Stimulated activated CD8-positive, alpha-beta memory T cell treated with anti-CD3 and anti-CD28 coated beads, Interleukin-7, amount 100 ng/mL, for 1 hour (primary cell): ENCODE data around the gene MTOR.

ENCODE experiments used
- DNase-seq, 2 donors: peaks; one replicate each; pipeline ENCODE4 v3.0.0-alpha.2; 2020; ENCODE audit warnings: low read depth in 2 of 2

MTOR gene

DNA sequence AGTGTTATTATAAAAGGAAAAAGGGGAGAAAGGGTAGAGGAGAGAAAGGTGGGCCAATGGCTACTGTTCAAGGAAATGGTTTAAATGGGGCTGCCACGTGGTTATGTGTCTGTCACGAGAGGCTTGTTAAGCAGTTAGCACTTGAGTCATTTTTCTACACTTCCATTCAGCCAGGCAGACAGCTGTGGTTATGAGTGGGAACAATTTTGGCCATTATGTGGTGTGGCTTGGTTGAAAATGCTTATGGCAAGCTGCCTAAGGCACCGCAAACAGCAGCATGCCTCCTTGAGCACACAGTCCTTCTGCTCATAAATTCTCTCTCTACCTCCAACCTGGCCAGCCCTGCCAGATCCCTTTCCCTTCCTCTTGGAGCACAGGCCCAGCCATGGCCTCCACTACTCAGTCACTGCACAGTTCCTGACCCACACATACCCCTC lies 199.4 kb downstream of the MTOR start:
- DNase-seq: peak in 1 of 2 donors; percentile 9

DNA sequence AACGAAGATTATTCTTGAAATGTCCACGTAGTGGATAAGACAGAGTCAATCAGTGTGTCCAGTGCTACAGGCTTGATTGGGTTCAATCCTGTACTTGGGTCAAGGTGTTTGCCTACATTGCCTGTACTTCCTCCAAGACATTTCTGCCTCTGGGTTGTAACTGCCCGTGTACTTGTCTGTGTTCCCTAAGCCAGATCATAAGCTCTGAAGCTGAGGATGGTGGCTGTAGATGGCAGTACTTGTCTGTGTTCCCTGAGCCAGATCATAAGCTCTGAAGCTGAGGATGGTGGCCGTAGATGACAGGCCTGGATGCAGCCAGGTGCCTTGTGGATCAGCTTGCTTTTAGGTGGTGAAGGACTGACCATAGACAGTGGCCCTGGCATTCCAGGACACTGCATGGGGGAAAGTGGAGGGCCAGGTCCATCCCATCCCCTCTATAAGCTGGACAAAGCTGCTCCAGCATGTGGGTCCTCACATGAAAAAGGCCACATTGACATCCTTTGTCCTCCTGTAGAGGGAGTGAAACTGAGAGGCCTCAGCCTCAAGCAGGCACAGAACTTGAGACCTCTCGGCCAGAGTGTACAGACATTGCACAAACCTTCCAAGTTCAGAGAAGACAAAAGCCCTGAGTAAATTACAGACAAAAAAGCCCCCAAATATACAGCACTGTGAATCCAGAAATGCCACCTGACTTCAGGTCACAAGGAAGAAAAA lies 200.5 kb downstream of the MTOR start:
- no peak for DNase-seq

DNA sequence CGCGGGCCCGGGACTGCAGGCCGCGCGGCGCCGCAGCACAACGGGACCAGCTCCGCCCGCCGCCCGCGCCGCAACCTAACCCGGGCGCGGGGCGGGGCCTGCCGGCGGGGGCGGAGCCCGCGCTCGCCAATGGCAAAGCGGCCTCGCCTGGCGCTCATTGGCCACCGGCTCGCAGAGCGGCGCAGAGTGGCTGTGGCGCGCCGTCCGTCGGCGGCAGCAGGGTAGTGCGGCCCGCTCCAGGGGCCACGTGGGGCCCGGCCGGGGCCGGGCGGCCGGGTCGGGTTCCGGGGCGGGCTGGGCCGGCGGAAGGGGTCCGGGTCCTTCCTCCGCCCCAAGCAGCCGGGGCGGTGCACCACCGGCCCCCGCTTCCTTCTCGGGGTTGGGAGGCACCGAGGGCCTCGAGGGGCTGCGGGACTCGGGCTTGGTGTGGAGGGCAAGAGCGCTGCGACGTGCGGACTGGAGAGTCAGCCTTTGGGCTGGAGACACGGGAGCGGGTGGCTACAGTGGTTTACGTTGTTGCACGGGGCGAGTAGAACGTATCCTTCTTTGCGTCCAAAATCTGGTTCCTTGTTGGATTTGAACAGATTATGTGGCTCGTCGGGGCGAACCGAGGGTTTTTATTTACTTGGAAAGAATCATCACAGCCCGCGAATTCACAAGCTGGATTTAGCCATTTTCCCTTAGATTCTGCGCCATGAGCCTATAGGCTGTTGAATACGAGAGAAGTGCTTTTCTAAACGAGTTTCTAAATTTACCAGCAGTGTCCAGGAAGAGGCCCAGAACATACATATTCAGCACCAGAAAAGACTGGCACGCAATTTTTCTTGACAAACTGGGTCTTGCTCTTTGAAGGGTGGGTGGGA lies 202.2 kb downstream of the MTOR start, which contains the start of gene SRM:
Gene SRM, minus strand, starts transcription at position 51 of the 863 bp plus-strand sequence. CDS start 75 bp downstream, outside the sequence.
- peak; percentile 74 to 77 for DNase-seq

DNA sequence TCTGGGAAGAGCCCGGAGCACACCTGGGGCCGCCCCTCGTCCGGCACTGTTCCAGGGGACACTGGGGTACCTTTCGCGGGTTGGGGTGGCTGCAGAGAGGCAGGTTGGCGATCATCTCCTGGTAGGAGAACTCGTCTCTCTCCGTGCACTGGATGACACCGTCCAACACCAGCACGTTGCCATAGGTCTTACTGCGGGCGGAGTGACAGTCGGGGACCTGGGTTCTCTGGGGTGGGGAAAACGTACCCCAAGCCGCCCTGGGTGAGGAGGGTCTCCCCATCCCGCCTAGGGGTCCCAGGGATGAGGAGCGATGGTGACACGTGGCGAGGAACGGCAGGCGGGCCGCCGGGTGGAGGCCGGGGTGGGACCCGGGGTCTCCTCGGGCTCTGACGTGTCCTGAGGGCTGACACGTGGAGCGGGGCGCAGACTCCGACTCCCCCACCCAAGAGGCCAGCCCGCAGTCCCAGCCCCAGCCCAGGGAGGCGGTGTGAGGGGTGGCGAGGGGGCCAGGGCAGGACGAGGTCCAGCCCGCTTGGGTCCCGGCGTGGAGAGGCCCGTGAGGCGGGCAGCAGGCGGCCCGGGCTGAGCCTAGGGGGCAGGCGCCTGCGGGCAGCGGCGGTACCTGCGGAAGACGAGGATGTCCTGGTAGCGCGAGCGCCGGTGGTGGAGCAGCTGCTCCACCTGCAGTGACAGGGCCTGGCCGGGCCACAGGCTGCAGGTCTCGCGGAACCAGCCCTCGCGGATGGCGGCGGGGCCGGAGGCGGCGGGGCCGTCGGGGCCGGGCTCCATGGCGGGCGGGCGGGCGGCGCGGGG lies 203.0 kb downstream of the MTOR start:
- no peak for DNase-seq

DNA sequence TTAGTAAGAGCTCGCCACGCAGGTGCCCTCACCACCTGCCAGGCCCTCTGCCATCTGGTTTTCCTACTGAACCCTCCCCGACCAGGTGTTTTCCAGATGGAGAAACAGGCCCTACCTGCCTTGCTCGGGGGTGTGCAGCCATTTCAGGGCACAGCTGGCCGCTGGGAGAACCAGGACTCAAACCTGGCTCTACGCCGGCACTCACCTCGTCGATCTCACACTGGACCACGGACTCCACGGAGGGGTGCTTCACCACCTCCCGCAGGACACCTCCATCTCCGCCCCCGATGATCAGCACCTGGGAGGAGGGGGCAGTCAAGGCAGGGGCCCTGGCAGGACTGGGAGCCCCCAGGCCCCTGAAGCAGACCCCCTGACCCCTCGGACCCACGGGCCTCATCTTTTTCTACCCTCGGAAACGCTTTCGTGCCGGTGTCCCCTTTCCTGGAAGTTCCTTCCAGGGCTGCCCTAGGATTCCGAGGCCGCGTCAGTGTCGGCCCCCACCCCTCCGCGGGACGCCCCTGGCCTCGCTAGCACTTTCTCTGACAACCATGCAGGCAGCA lies 203.7 kb downstream of the MTOR start:
- DNase-seq: no peak

DNA sequence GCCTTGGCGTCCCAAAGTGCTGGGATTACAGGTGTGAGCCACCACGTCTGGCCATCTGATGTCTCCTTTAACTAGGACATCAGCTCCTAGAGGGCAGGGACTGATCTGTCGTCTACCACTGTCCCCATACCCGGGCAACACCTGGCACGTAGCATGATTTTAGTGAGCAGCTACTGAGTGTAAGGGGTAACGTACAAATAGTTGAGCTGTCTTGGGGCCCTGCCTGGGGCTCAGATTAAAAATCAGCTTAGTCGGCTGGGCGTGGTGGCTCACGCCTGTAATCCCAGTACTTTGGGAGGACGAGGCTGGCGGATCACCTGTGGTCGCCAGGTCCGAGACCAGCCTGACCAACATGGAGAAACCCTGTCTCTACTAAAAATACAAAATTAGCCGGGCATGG lies 204.3 kb downstream of the MTOR start:
- DNase-seq: no peak

DNA sequence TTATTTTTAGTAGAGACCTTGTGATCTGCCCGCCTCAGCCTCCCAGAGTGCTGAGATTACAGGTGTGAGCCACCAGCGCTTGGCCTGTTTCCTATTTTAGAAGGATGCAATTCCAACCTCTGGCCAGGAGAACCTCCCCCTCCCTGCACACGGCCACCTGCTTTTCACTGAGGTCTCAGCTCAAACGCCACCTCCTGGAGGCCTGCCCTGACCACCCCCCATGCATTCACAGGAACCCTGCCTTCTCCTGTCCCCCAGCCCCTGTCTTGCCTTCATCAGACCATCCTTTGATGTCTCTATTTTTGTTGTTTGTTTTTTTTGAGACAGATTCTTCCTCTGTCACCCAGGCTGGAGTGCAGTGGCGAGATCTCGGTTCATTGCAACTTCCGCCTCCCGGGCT lies 204.9 kb downstream of the MTOR start:
- no peak for DNase-seq
